Peyer's patch (tissue), 4 donors: Measurements from ENCODE around the gene NEK3. TPM values are rescaled to one million over a fixed set of nuclear protein-coding genes. Genes with fewer than 3 reads are reported as not detected.
"Not testable (repeated sequence)": the region's sequence is repeated elsewhere in the genome, so short reads cannot be mapped to it uniquely, and the experiment has no call there.

Experiments
- DNase-seq, 3 donors: peaks; one replicate each; pipeline ENCODE4 v3.0.0-alpha.2; 2017 to 2019
- H3K27ac ChIP-seq, 4 donors: fragments of 200-600 bp; sonication (generic); one replicate each; pipeline ENCODE4 v1.5.1; 2016 to 2019
- H3K27me3 ChIP-seq, 2 donors: fragments of 200-600 bp; sonication (generic); one replicate each; pipeline ENCODE4 v1.5.1; 2019
- H3K36me3 ChIP-seq, 3 donors: fragments of 200-600 bp; sonication (generic); one replicate each; pipeline ENCODE4 v1.5.1; 2016 to 2019
- H3K4me1 ChIP-seq, 4 donors: fragments of 200-600 bp; sonication (generic); one replicate each; pipeline ENCODE4 v1.5.1; 2016 to 2019
- H3K4me3 ChIP-seq, 4 donors: fragments of 200-600 bp; sonication (generic); 1 replicate in 3 of 4; 2 replicates in 1 of 4; pipeline ENCODE4 v1.5.1; 2016 to 2019; ENCODE audit warnings: mild to moderate bottlenecking in 1 of 4
- H3K9me3 ChIP-seq, 4 donors: fragments of 200-600 bp; sonication (generic); one replicate each; pipeline ENCODE4 v1.5.1; 2016 to 2019; ENCODE audit warnings: mild to moderate bottlenecking in 1 of 4
- CTCF ChIP-seq, 6 experiments: fragments of 450-650 bp in 4 of 6; fragments of 200-600 bp in 2 of 6; sonication (generic) in 1 of 6; IDR thresholded peaks; one replicate each; pipeline ENCODE4 v1.5.1; 2017 to 2019; ENCODE audit warnings: antibody characterized with exemption in 6 of 6, mild to moderate bottlenecking in 3 of 6, moderate library complexity in 1 of 6
- POLR2A ChIP-seq, 2 donors: fragments of 450-650 bp; IDR thresholded peaks; one replicate each; pipeline ENCODE4 v1.5.1; 2017; ENCODE audit warnings: antibody characterized with exemption in 2 of 2, mild to moderate bottlenecking in 2 of 2, moderate library complexity in 2 of 2
- total RNA-seq, 4 donors: library from RNA; depleted of rRNA; stranded (reverse); fragments of >200 nt; gene quantifications; one replicate each; pipeline ENCODE4 v1.1.0, GENCODE V29; 2016

Gene NEK3
- total RNA-seq, 4 donors from 2014 or later: 26.6 to 78.2 (median 36.2) TPM

- no peaks in the 10 kb centered on the region for H3K36me3 ChIP-seq
- peak overlapping the region; percentile 68 to 86 (median 76) for H3K27ac ChIP-seq
- no peaks in the 10 kb centered on the region for H3K9me3 ChIP-seq
- H3K4me3 ChIP-seq: peak overlapping the region; percentile 65 to 93 (median 68)
- TF ChIP-seq CTCF (IDR thresholded peaks at IDR 0.05) (peak in 1 of 6 experiments; percentile 7), POLR2A (IDR thresholded peaks at IDR 0.05) (no peak)
- H3K4me1 ChIP-seq: peaks cover 0 to 21% (median 0%) of the 10 kb centered on the region in 4 donors
- no peaks in the 10 kb centered on the region for H3K27me3 ChIP-seq
- DNase-seq: peak; percentile 69 to 90 (median 75)
Observed at GRCh38 chr13:52195401-52195837, 36.0 kb upstream of the NEK3 start.

DNA sequence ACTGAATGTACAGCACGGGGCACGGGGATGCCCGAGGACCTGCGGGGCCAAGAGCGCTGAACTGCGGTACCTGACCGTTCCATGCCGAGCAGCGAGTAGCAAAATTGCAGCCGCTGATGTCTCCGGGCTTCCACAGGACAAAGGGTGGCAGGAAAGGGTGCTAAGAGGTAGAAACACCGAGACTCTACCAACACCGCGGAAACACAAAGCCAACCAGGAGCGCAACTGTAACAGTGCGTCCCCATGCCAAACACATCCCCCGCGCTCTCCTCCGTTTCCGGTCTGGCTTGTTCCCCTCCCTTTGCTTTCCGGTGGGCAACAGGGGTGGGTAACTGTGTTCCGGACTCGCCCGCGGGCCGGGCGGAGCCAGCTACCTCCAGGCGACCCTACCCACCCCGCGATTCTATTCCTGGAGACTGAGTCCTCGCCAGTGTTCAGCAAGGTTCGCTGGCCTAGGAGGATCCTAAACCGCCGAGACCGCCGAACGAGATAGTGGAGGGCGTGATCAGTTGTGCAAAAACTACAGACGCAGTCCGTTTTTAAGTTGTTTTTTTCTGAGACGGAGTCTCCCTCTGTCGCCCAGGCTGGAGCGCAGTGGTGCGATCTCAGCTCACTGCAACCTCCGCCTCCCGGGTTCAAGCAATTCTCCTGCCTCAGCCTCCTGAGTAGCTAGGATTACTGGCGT lies 34.9 kb upstream of the NEK3 start:
- peak; percentile 34 to 59 for TF ChIP-seq POLR2A (IDR thresholded peaks at IDR 0.05)
- peak in 2 of 6 experiments; percentile 18 to 19 for TF ChIP-seq CTCF (IDR thresholded peaks at IDR 0.05)
- H3K4me3 ChIP-seq: peak overlapping the region; percentile 65 to 93 (median 68)
- peak overlapping the region; percentile 70 to 86 (median 82) for H3K27ac ChIP-seq
- no peaks in the 10 kb centered on the region for H3K36me3 ChIP-seq
- peaks cover 0 to 21% (median 0%) of the 10 kb centered on the region in 4 donors for H3K4me1 ChIP-seq
- peak; percentile 85 to 92 (median 87) for DNase-seq
- no peaks in the 10 kb centered on the region for H3K27me3 ChIP-seq
- H3K9me3 ChIP-seq: no peaks in the 10 kb centered on the region

GRCh38 chr13:52193587-52194183 lies 34.3 kb upstream of the NEK3 start:
- Histone ChIP-seq H3K27ac (peak overlapping the region; percentile 70 to 86 (median 82)), H3K4me1 (peaks cover 0 to 21% (median 0%) of the 10 kb centered on the region in 4 donors), H3K4me3 (peak overlapping the region; percentile 65 to 93 (median 68))
- TF ChIP-seq CTCF (IDR thresholded peaks at IDR 0.05) (peak in 1 of 6 experiments; percentile 15), POLR2A (IDR thresholded peaks at IDR 0.05) (peak in 1 of 2 donors; percentile 12)
- not testable (repeated sequence) for DNase-seq, H3K9me3 ChIP-seq, H3K27me3 ChIP-seq, H3K36me3 ChIP-seq

DNA sequence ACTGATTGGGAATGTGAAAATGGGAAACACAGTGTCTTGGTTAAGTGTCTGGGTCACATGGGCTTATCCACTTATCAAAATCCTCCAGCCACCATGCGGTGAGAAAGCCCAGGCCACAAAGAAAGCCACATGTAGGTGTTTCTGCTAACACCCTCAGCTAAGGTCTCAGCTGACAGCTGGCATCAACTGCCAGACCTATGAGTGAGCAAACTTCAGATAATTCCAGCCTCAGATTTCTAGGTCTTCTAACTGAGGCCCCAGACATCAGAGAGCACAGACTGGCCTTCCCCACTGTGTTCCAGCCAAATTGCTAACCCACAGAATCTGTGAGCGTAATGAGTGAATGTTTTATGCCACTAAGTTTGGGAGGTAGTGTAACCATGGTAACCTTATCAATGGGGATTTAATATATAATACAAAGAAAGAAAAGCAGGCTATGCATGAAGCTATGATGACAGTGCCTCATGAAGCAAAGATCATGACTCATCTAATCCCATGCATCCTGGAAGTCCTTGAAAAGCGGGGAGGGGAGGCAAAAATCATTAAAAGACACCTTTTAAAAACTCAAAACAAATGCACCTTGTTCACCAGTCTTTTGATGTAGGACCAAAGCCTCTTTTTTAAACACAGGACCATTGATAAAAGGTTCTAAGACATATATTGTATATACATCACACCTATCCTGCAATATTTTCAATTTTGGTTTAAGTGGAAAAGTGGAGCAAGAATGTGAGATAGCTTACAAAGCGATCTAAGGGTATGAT lies 28.2 kb upstream of the NEK3 start:
- H3K27me3 ChIP-seq, H3K9me3 ChIP-seq, H3K4me3 ChIP-seq, DNase-seq, H3K27ac ChIP-seq: not testable (repeated sequence)
- Histone ChIP-seq H3K4me1 (peaks cover 0 to 12% (median 0%) of the 10 kb centered on the region in 4 donors), H3K36me3 (peaks cover 0 to 28% (median 0%) of the 10 kb centered on the region in 3 donors)

GRCh38 chr13:52187029-52187423 lies 27.6 kb upstream of the NEK3 start:
- Histone ChIP-seq H3K27me3 (no peaks in the 10 kb centered on the region), H3K36me3 (peaks cover 0 to 28% (median 0%) of the 10 kb centered on the region in 3 donors), H3K4me1 (peaks cover 0 to 6% (median 0%) of the 10 kb centered on the region in 4 donors), H3K9me3 (no peaks in the 10 kb centered on the region), H3K27ac (no peak overlapping the region), H3K4me3 (no peak overlapping the region)
- TF ChIP-seq POLR2A (IDR thresholded peaks at IDR 0.05): no peak
- TF ChIP-seq CTCF (IDR thresholded peaks at IDR 0.05): no peak
- DNase-seq: no peak

- Histone ChIP-seq H3K27ac (peak overlapping the region in 2 of 4 donors; percentile 56 to 74), H3K36me3 (peaks cover 0 to 38% (median 0%) of the 10 kb centered on the region in 3 donors), H3K4me3 (peak overlapping the region in 2 of 4 donors; percentile 18 to 33)
- DNase-seq, H3K27me3 ChIP-seq, H3K4me1 ChIP-seq, H3K9me3 ChIP-seq: not testable (repeated sequence)
Observed at GRCh38 chr13:52181316-52181954, 22.0 kb upstream of the NEK3 start.
